HepG2 (cell line): ENCODE results near the gene KXD1. TPM values are rescaled to one million over a fixed set of nuclear protein-coding genes. Genes with fewer than 3 reads are reported as not detected.

ENCODE experiments used
- AKNA ChIP-seq: sonication (generic); formaldehyde crosslinking; IDR thresholded peaks from 2 replicates; pipeline ENCODE4 v1.4.0; 2020; ENCODE audit warnings: missing genetic modification reagents, borderline replicate concordance
- FLYWCH1 ChIP-seq: sonication (generic); formaldehyde crosslinking; IDR thresholded peaks from 2 replicates; pipeline ENCODE4 v1.8.1; 2023; ENCODE audit warnings: mild to moderate bottlenecking, missing genetic modification reagents
- FOXP1 ChIP-seq, 2 experiments: fragments of 450-650 bp in 1 of 2; IDR thresholded peaks; 2 replicates each; pipeline ENCODE4 v1.6.1; 2017 to 2018; ENCODE audit warnings: antibody characterized with exemption in 1 of 2
- KLF16 ChIP-seq, 2 experiments: sonication (generic) in 1 of 2; formaldehyde crosslinking in 1 of 2; IDR thresholded peaks; 2 replicates each; pipeline versions ENCODE4 v1.6.1 to v1.8.0; 2016 to 2023; ENCODE audit warnings: missing genetic modification reagents in 2 of 2, missing compliant biosample characterization in 1 of 2
- MXI1 ChIP-seq: IDR thresholded peaks from 3 replicates; pipeline ENCODE4 v1.6.1; 2012; ENCODE audit warnings: low read depth, low read length, inconsistent platforms, borderline replicate concordance
- MYNN ChIP-seq: sonication (generic); formaldehyde crosslinking; IDR thresholded peaks from 2 replicates; pipeline ENCODE4 v1.4.0; 2020; ENCODE audit warnings: mild to moderate bottlenecking, low read depth, missing genetic modification reagents
- NKX3-1 ChIP-seq: sonication (generic); formaldehyde crosslinking; IDR thresholded peaks from 2 replicates; pipeline ENCODE4 v1.5.0; 2020; ENCODE audit warnings: missing genetic modification reagents
- RBAK ChIP-seq: sonication (generic); formaldehyde crosslinking; IDR thresholded peaks from 2 replicates; pipeline ENCODE4 v1.5.1; 2020; ENCODE audit warnings: mild to moderate bottlenecking, missing genetic modification reagents
- RFX3 ChIP-seq: IDR thresholded peaks from 2 replicates; pipeline ENCODE4 v1.6.1; 2016; ENCODE audit warnings: missing biosample characterization, missing genetic modification reagents
- SPEN ChIP-seq: sonication (generic); formaldehyde crosslinking; IDR thresholded peaks from 2 replicates; pipeline ENCODE4 v1.5.1; 2020; ENCODE audit warnings: low read depth, mild to moderate bottlenecking, missing genetic modification reagents
- SYNCRIP ChIP-seq: fragments of 200-400 bp; formaldehyde crosslinking; IDR thresholded peaks from 2 replicates; pipeline ENCODE4 v1.6.1; 2018; ENCODE audit warnings: mild to moderate bottlenecking, low read depth, low read length; ENCODE audit not compliant: insufficient read depth
- XRCC5 ChIP-seq: fragments of 200-400 bp; formaldehyde crosslinking; optimal IDR thresholded peaks from 2 replicates; pipeline ENCODE3; 2017; ENCODE audit warnings: mild to moderate bottlenecking, low read length
- ZBTB43 ChIP-seq: sonication (generic); formaldehyde crosslinking; conservative IDR thresholded peaks from 2 replicates; pipeline ENCODE4 v1.4.0; 2020; ENCODE audit warnings: missing genetic modification reagents
- ZMAT3 ChIP-seq: sonication (generic); formaldehyde crosslinking; conservative IDR thresholded peaks from 2 replicates; pipeline ENCODE4 v1.7.0; 2021; ENCODE audit warnings: missing genetic modification reagents
- ZNF484 ChIP-seq: sonication (generic); formaldehyde crosslinking; IDR thresholded peaks from 2 replicates; pipeline ENCODE4 v1.5.1; 2020; ENCODE audit warnings: mild to moderate bottlenecking, low read depth, missing genetic modification reagents, borderline replicate concordance
- ZNF513 ChIP-seq: sonication (generic); formaldehyde crosslinking; conservative IDR thresholded peaks from 2 replicates; pipeline ENCODE4 v1.5.0; 2020; ENCODE audit warnings: missing genetic modification reagents
- ZNF703 ChIP-seq: sonication (generic); formaldehyde crosslinking; IDR thresholded peaks from 2 replicates; pipeline ENCODE4 v1.5.1; 2020; ENCODE audit warnings: missing genetic modification reagents, mild to moderate bottlenecking, moderate library complexity, borderline replicate concordance
- ZNF737 ChIP-seq: sonication (generic); formaldehyde crosslinking; IDR thresholded peaks from 2 replicates; pipeline ENCODE4 v1.5.0; 2020; ENCODE audit warnings: missing genetic modification reagents, mild to moderate bottlenecking, borderline replicate concordance
- ZNF788 ChIP-seq: sonication (generic); formaldehyde crosslinking; IDR thresholded peaks from 2 replicates; pipeline ENCODE4 v1.5.0; 2020; ENCODE audit warnings: mild to moderate bottlenecking, missing genetic modification reagents, borderline replicate concordance
- ZSCAN22 ChIP-seq: sonication (generic); formaldehyde crosslinking; IDR thresholded peaks from 2 replicates; pipeline ENCODE4 v1.4.0; 2020; ENCODE audit warnings: mild to moderate bottlenecking, missing genetic modification reagents
- ZSCAN31 ChIP-seq: sonication (generic); formaldehyde crosslinking; IDR thresholded peaks from 2 replicates; pipeline ENCODE4 v1.5.0; 2020; ENCODE audit warnings: low read depth, mild to moderate bottlenecking, missing genetic modification reagents
- ZSCAN9 ChIP-seq: IDR thresholded peaks from 2 replicates; pipeline ENCODE4 v1.6.1; 2016; ENCODE audit warnings: borderline replicate concordance
- polyA plus RNA-seq, 8 experiments: library from polyadenylated mRNA; depleted of rRNA in 3 of 8; stranded (reverse) in 7 of 8; unstranded in 1 of 8; fragments of >200 nt; fragmentation: Illumina TruSeq in 4 of 8; extraction: Trizol in 4 of 8; gene quantifications; 2 replicates each; pipeline versions ENCODE4 v1.2.1 to v1.2.3, GENCODE V29; 2011 to 2016; ENCODE audit warnings: low read depth in 4 of 8, missing spikeins in 1 of 8, mixed read lengths in 1 of 8; ENCODE audit not compliant: insufficient read depth in 1 of 8
- total RNA-seq, 5 experiments: library from RNA; depleted of rRNA; stranded (reverse); fragments of >200 nt; fragmentation: Illumina TruSeq; extraction: Trizol; gene quantifications; 2 replicates each; pipeline ENCODE4 v1.2.3, GENCODE V29; 2016; ENCODE audit warnings: low read depth in 1 of 5

KXD1 gene
- total and polyA plus RNA-seq, 2 of the 13 experiments (the other 11 are each of a cell fraction or from before 2014, with no cell fraction given) = 44.6 to 143 TPM

- TF ChIP-seq FLYWCH1 (CRISPR knock-in tag) (no peak), ZNF737 (no peak), XRCC5 (no peak), ZNF484 (CRISPR knock-in tag) (0 out of 2 replicates have a peak, but pooled peaks have one; percentile 65), MYNN (CRISPR knock-in tag) (no peak), FOXP1 (IDR thresholded peaks at IDR 0.05) (no peak), FOXP1 (CRISPR knock-in tag; IDR thresholded peaks at IDR 0.05) (no peak), ZSCAN31 (peak; percentile 70; the same call in 1 of the 2 replicates), ZNF703 (CRISPR knock-in tag) (no peak; the same call in 1 of the 2 replicates), KLF16 (CRISPR knock-in tag; IDR thresholded peaks at IDR 0.05) (peak in 1 of 2 experiments; percentile 97; a peak in 3 of 4 replicates), ZSCAN9 (CRISPR knock-in tag) (peak; percentile 77; the same call in 1 of the 2 replicates), MXI1 (peak; percentile 94), SPEN (CRISPR knock-in tag) (peak; percentile 85), ZNF788 (CRISPR knock-in tag) (peak; percentile 82; the same call in 1 of the 2 replicates), ZBTB43 (CRISPR knock-in tag) (peak; percentile 95), SYNCRIP (no peak), ZMAT3 (CRISPR knock-in tag) (peak; percentile 95; the same call in 1 of the 2 replicates), ZNF513 (CRISPR knock-in tag) (no peak), ZSCAN22 (no peak; the same call in 1 of the 2 replicates), RBAK (CRISPR knock-in tag) (no peak), NKX3-1 (peak; percentile 96), RFX3 (CRISPR knock-in tag) (no peak), AKNA (CRISPR knock-in tag) (peak; percentile 53; the same call in 1 of the 2 replicates)
Measured at GRCh38 chr19:18589380-18590272, 32.0 kb downstream of the KXD1 start (continued).
